ENCODE data around the gene DCST2. TPM values are rescaled to one million over a fixed set of nuclear protein-coding genes. Genes with fewer than 3 reads are reported as not detected.
A peak's percentile ranks its signal among the peaks of the same experiment; 100 is the strongest.

DCST2 gene
- polyA plus RNA-seq, 1 of the 3 experiments (the other 2 are of a cell fraction): 0.76 TPM

GRCh38 chr1:154972213-154972516 lies 61.4 kb downstream of the DCST2 start:
- no peaks in the 10 kb centered on the region for H3K9me3 ChIP-seq
- peak overlapping the region; percentile 12 to 90; a peak in 3 of 4 replicates for H3K4me3 ChIP-seq (ENCODE audit: low read depth in 2 of 2, low read length in 1 of 2)
- H3K79me2 ChIP-seq (ENCODE audit: insufficient read depth): peaks cover 70% of the 10 kb centered on the region
- peak overlapping the region; percentile 88 for H3K9ac ChIP-seq
- peak overlapping the region; percentile 97 to 99 for H3K27ac ChIP-seq (ENCODE audit: low read depth in 2 of 2, low read length in 1 of 2)
- H3K36me3 ChIP-seq (replicated peaks in 1 of 2; ENCODE audit: control insufficient read depth in 1 of 2, insufficient read depth in 2 of 2, low read length in 1 of 2): peaks cover 11 to 13% of the 10 kb centered on the region in 2 experiments
- H2AFZ ChIP-seq (ENCODE audit: low read depth): no peak overlapping the region
- no peak for TF ChIP-seq CHD2 (IDR thresholded peaks at IDR 0.05; ENCODE audit: low read length, partially characterized antibody)
- TF ChIP-seq, protein P1, sequence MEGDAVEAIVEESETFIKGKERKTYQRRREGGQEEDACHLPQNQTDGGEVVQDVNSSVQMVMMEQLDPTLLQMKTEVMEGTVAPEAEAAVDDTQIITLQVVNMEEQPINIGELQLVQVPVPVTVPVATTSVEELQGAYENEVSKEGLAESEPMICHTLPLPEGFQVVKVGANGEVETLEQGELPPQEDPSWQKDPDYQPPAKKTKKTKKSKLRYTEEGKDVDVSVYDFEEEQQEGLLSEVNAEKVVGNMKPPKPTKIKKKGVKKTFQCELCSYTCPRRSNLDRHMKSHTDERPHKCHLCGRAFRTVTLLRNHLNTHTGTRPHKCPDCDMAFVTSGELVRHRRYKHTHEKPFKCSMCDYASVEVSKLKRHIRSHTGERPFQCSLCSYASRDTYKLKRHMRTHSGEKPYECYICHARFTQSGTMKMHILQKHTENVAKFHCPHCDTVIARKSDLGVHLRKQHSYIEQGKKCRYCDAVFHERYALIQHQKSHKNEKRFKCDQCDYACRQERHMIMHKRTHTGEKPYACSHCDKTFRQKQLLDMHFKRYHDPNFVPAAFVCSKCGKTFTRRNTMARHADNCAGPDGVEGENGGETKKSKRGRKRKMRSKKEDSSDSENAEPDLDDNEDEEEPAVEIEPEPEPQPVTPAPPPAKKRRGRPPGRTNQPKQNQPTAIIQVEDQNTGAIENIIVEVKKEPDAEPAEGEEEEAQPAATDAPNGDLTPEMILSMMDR (IDR thresholded peaks at IDR 0.05): no peak
- no peak for TF ChIP-seq SMC3 (IDR thresholded peaks at IDR 0.05; ENCODE audit: low read depth, low read length)
- TF ChIP-seq, protein P2, sequence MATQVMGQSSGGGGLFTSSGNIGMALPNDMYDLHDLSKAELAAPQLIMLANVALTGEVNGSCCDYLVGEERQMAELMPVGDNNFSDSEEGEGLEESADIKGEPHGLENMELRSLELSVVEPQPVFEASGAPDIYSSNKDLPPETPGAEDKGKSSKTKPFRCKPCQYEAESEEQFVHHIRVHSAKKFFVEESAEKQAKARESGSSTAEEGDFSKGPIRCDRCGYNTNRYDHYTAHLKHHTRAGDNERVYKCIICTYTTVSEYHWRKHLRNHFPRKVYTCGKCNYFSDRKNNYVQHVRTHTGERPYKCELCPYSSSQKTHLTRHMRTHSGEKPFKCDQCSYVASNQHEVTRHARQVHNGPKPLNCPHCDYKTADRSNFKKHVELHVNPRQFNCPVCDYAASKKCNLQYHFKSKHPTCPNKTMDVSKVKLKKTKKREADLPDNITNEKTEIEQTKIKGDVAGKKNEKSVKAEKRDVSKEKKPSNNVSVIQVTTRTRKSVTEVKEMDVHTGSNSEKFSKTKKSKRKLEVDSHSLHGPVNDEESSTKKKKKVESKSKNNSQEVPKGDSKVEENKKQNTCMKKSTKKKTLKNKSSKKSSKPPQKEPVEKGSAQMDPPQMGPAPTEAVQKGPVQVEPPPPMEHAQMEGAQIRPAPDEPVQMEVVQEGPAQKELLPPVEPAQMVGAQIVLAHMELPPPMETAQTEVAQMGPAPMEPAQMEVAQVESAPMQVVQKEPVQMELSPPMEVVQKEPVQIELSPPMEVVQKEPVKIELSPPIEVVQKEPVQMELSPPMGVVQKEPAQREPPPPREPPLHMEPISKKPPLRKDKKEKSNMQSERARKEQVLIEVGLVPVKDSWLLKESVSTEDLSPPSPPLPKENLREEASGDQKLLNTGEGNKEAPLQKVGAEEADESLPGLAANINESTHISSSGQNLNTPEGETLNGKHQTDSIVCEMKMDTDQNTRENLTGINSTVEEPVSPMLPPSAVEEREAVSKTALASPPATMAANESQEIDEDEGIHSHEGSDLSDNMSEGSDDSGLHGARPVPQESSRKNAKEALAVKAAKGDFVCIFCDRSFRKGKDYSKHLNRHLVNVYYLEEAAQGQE (IDR thresholded peaks at IDR 0.05; ENCODE audit: low read depth, low read length): no peak
- TF ChIP-seq RFX5 (IDR thresholded peaks at IDR 0.05; ENCODE audit: low read length): no peak
- TF ChIP-seq ZBTB33 (IDR thresholded peaks at IDR 0.05; ENCODE audit: borderline replicate concordance, low read depth): 0 out of 2 replicates have a peak, but pooled peaks have one; percentile 39
- TF ChIP-seq, protein P3, sequence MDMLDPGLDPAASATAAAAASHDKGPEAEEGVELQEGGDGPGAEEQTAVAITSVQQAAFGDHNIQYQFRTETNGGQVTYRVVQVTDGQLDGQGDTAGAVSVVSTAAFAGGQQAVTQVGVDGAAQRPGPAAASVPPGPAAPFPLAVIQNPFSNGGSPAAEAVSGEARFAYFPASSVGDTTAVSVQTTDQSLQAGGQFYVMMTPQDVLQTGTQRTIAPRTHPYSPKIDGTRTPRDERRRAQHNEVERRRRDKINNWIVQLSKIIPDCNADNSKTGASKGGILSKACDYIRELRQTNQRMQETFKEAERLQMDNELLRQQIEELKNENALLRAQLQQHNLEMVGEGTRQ (IDR thresholded peaks at IDR 0.05; ENCODE audit: borderline replicate concordance, low read depth, low read length): no peak
- H4K20me1 ChIP-seq (ENCODE audit: insufficient read depth): peaks cover 23% of the 10 kb centered on the region
- H3K4me2 ChIP-seq: peak overlapping the region; percentile 98
- POLR2A ChIA-PET: interaction anchor here (1.5 kb wide), 1 partner anchor 11 kb away, joined by 3 read pairs; the partner anchor contains the start of gene FLAD1
- no peaks in the 10 kb centered on the region for H3K27me3 ChIP-seq (ENCODE audit: insufficient read depth)
- peaks cover 36% of the 10 kb centered on the region for H3F3A ChIP-seq (replicated peaks; ENCODE audit: insufficient read depth)
- CTCF ChIA-PET: interaction anchor here (0.8 to 37.5 kb wide), 5 partner anchors 11 to 113 kb away, joined by 3 to 640 read pairs (median 7); partner anchors contain the start of genes LENEP, PYGO2 and ZBTB7B
- no peak for DNase-seq
- H3K9me2 ChIP-seq: no peaks in the 10 kb centered on the region
- WGBS (ENCODE audit: low lambda C conversion rate): 30% methylated on average over 3 of the region's 3 CpGs
- peaks cover 25 to 66% of the 10 kb centered on the region in 2 experiments for H3K4me1 ChIP-seq (ENCODE audit: control insufficient read depth in 1 of 2, insufficient read depth in 2 of 2, low read depth in 1 of 2, low read length in 1 of 2)
